Activated gamma-delta T cell treated with anti-CD3 and anti-CD28 coated beads, Interleukin-2, amount 50 U/mL, for 16 hours (primary cell): Measurements from ENCODE around the gene DAPK1.

ENCODE experiments used
- DNase-seq: peaks from one replicate; pipeline ENCODE4 v3.0.0-alpha.2; 2020; ENCODE audit warnings: low read depth

DAPK1 gene

DNA sequence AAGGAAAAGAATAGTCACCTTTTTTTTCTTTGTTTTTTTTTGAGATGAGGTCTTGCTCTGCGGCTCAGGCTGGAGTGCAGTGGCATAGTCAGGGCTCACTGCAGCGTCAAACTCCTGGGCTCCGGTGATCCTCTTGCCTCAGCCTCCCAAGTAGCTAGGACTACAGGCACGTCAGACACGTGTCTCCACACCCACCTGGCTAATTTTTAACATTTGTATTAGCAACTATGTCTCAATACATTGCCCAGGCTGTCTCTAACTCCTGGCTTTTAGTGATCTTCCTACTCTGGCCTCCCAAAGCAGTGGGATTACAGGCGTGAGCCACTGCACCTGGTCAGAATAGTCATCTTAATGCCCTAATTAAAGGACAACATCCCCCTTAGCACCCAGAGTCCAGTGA is 173.8 kb downstream of the DAPK1 start:
- DNase-seq, result no peak

DNA sequence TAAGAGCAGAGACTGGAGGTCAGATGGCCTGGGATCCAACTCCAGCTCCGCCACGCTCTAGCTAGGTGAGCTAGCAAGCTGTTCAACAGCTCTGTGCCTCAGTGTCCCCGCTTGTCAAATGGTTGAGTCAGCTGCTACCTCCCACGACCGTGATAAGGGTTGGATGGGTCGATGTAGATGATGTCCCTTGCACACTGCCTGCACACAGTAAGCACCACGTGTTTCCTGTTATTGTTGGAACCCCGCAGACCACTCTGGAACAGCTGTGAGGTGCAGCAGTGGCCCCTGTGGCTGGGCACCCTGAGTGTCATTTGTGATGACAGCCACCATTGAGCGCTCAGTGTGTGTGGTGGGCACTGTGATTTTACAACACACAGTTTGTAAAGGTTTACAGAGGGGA is 174.3 kb downstream of the DAPK1 start:
- no peak for DNase-seq

DNA sequence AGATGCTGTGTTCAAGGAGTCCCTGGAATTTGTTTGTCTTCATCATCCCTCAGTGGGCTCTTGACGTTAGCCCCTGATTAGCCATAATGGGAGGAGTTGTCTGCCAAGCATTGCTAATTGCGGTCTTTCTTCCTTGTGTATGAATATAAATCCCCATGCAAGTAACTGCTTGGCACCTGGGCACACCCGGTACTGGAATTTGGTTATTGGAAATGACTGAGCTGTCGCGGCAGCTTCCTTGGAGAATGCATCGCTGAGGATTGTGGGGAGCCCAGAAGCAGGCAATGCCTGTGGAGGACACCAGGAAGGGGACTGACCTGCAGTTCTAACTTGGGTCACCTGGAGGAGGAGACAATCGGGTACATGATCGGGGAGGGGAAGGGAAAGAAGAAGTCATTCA is 174.9 kb downstream of the DAPK1 start:
- DNase-seq, result no peak

DNA sequence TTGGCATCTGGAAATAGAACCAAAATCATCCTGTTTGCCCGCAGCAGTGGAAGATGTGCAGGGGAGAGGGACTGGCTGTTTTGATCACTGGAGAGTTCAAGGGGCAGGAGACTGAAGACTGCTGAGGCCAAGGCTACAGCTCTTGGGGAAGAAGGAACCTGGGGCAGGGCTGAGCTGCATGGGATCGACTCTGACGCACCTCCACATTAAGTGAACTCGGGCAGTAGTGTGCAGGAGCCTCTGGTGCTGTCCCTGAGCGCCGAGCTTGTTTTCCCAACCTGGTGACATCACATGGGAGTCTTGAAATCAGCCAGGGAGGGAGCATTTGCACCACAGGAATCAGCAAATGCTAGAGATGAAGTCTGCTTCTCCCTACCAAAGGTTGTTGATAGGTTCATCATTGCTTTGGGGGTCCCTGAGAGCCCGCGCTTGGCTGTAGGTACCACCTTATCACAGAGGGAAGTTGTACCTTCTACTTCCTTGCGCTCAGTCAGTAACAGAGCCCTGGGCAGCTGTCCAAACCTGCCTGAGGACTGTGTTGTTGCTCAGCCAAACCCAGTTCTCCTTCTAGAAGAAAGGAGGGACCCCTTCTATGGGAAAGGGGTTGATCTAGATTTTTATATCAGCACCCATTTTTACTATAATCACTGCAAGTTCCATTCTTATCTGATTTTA is 175.9 kb downstream of the DAPK1 start:
- no peak for DNase-seq

DNA sequence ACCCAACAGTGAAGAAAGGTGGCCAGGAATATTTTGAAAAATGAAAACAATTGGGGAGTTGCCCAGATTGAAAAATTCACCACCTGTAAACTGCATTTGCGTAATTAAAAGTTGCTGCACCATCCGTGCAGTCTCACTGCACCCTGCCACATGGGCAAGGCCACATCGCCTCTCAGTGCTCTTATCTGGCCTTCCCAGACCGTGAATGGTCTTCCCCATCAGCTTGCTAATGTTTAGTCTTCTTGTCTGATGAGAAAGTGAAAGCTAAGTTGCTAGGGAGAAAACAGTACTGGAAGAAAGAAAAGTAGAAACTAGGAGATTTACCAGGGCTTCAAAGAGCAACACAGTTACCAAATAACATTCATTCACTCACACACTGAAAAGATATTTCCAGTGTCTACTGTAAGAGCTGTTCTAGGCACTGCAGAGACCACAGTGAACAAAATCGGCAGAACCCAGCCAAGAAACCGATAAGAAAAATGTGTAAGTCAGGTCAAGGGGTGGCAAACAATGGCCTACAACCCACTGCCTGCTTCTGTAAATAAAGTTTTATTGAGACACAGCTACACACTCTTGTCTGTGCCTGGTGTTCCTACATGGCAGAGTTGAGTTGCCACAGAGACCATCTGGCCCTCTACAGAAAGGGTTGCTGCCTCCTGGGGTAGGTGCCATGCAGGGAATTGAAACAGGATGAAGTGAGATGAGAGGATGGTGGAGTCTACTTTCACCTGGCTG is 177.1 kb downstream of the DAPK1 start:
- DNase-seq, result no peak

DNA sequence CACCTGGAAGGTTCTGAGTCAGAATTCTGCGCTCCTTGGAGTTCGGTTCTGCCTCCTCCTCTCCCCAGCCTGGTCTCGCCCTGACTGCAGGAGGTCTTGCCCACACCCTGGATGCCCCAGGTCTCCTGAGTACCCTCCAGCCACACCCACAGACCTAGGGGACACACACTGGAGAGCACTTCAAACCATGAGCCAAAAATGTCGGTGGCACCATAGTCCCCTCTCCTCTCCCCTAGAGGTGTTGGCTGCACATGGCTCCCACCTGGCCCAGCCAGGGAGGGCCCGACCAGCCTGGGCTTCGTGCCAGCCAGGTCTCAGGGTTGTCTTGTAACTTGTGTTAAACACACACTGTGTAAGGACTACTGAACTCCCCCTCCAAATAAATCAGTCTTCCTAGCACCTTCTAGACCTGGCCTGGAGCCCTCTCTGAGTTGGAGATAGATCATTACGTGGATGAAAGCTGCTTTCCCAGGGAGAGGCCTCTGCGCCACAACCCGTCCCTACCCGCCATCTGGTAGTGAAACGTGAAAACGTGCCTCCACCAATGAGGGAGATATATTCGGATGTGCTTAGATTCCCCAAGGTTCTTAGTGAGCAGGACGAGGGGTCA is 178.3 kb downstream of the DAPK1 start:
- DNase-seq, result no peak

DNA sequence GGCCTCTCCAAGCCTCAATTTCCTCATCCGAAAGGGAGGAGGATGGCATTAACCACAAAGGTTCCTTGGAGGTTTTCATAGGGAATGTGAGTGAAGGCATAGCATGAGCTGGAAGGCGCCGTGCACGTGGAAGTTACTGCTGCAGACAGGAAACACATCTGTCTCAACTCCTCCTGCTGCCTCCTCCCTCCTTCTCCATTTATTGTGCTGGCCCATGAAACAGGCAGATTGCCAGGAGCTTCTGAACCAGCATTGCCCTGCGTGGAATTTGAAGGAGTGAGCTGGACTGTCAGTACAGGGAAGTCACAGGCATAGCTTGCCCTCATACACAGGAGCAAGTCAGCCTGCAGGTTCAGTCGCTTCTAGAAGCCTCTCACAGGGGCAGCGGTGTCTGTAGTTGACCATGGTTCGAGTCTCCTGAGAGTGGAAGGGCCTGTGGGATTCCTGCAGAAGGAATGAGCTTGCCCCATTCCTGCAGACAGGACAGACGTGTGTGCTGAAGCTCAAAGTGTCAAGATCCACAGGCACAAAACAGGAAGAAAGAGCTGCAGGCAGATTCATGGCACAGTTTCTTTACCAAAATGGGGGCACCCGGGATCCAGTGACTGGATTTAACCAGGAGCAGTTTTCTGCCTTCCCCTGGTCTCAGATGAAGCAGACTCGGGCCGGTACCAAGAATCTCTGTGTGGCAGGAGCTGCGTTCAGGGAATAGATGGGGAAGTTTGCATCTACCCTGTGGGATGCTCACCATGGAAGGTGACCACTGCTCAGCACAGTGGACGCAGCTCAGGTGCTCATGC is 179.5 kb downstream of the DAPK1 start:
- no peak for DNase-seq

DNA sequence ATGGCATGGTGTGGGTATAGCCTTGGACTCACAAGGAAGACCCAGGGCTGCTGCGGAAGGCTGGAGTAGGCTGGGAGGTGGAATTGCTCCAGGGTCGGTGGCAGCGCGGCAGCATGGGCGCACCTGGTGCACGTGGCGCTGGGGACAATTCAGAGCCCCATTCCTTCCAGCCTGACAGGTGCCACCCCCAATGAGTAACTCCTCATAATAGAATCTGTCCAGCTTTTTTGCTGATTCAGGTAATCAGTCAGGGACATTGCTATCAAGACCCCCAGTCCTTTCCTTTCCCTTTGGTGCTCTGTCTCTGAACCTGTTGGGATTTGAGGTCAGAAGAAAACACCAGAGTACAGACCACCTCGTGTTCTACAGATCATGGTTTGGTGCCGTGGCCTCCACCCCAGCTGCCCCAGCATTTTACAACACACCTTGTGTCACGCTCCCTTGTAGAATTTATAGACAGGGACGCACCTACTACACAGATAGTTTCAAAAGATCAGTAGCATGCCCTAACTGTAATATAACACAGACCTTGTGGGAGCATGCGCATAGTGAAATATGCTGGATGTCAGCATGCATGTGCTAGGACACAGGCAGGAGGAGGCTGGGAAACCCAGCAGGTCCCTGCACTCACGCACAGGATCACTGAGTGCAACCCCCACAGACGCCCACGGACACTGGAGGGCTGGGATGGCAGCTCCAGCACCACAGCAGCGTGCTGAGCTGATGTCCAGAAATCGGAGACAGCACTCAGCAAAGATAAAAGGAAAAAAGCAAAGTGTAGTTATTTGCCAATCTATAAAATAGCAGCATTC is 180.3 kb downstream of the DAPK1 start:
- DNase-seq, result no peak

DNA sequence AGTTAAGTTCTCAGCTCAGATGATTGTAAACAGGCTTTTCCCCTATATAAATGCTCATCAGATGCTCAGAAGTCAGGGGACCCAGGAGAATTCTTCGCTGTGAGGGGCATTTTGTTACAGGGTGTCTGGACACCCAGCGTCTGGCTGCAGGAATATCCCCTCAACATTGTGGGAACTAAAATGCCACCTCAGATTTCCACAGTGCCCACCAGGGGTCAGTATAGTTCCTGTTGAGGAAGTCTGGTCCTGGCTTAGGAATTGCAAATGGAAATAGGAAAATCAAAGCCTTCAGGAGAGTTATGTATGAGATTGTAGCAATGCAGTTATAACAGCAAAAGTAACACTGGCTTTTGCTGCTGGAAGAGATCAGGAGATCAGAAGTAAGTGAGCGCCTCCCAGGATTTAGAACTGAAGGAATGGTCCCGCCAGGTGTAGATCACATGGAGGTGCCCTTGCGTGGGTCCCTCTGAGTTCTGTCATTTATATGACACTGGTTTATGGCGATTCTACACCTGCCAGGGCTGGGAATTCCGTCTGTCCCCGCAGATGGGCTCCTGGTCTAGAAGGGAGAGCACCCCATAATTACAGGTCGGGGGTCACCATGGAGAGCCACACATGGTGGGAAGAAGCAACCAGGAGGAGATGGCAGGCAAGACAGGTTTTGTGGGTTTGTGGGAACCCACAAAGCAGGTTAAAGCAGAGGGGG is 181.1 kb downstream of the DAPK1 start:
- DNase-seq, result no peak

DNA sequence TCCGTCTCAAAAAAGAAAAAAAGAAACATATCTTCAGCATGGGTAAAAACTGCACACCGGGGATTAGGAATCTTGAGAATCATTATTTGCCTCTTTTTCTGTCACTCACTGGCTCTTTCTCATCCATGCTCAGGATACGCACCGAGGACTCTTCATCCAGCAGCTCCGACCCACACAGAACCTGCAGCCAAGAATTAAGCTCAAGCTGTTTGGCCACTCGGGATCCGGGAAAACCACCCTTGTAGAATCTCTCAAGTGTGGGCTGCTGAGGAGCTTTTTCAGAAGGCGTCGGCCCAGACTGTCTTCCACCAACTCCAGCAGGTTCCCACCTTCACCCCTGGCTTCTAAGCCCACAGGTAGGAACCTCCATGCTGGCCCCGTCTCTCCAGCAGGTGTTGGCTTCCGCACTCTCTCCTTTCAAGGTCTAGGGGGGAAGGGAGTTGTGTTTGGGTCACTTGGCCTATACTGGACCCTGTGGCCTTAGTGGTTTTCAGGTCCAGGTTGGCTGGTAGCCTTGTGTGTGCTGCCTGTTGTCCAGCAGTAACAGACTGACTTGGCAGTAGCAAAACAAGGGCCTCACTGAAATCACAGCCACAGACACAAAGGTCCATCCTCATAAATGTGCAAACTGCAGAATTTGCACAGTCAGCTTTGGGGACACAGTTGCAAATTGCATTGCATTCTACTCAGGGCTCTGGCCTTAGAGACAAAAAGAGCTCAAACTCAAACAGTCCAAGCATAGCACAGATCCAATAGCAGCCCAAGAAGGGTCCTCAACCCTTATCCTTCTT is 183.8 kb downstream of the DAPK1 start:
- no peak for DNase-seq

DNA sequence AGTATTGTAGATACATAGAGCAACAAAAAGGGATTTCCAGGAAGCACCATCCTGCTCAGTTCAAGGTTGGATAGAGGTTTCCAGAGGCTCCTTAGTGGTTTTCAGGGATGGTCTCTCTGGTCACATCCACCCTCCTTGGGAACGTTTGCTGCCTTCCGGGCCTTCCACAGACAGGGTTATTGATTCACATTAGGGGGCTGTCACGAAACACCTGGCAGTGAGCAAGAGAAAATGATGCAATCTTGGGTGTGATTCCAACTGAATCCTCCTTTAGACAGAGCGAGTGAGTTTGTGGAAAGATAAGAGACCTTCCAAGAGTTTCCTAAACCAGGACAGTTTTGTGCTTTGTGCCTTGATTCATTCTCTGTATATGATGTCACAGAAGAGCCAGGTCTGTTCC is 184.4 kb downstream of the DAPK1 start:
- no peak for DNase-seq

DNA sequence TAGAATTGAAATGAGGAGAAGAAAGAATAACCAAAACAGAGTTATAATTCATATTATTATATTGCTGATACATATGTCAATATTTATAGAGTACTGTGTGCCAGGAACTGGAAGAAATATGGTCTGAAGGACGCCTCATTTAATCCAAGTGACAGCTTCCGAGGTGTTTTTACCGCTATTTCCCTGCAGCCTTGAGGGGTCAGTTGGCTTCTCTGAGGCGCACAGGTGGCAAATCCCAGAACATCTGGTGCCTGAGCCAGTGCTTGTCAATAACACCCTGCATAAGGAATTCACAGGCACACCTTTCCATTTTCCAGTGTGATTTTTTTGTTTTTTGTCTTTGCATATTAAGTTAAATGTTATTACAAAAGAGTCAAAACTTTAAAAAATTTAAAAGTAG is 185.0 kb downstream of the DAPK1 start:
- no peak for DNase-seq

DNA sequence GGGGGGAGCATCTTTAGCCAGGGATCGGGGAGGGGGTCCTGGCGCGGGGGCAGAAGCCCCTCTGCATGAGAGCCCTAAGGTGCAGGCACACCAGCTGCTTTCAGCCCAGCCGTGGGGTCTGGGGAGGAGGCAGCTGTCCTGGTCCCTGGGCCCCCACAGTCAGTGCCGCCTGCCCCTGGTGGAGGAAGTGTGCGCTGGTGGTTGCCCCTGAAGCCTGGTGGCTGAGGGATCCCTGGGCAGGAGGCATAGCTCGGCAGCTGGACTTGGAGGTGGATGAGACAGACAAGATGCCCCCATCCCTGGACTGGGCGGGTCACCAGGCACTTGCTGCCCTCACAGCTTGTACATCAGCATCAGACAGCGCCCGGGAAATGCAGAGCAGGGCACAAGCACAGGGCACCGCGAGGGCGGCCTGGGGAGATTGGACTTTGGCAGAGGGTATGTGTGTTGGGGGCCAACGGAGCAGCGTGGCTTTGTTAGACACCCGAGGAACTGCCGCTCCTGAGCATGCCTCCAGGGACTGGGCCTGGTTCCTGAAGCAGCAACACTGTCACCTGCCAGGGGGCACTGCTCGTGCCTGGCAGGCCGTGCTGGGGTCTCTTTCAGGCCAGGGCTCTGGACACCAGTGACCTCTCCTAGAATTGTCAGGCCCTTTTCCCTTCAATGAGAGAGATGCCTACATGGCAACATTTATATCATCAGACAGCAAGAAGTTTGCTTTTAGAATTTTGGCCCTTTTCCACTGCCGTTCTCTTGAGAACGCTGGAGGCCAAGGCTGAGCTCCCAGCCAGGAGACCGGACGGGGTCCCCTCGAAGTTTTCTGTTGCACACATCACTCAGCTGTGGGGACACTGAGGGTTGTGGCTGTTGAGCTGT is 186.3 kb downstream of the DAPK1 start:
- no peak for DNase-seq

DNA sequence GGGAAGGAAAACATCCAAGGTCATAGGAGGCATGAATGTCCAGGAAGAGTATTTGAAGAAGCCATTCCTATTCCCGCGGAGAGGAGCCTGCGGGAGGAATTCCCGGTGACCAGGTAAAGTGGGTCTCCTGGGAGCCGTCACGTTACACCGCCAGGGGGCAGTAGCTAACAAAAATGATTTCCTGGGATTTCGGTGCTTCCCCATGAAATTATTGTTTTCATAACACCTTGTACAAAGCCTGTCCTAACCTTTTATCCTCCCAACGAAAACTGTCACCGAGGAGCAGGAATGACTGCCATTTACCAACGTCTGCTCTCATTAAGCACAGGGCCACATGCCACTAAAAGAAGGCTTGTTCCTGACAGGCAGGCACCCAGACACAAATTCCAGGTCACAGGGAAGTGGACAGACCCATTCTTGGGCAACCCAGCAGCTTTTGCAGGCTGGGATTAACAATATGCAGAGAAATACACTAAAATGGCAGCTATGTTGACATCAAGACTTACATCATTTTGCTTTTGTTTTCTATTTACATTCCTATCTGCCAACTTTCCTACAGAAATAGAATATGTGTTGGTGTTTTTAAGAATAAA is 187.1 kb downstream of the DAPK1 start:
- no peak for DNase-seq

DNA sequence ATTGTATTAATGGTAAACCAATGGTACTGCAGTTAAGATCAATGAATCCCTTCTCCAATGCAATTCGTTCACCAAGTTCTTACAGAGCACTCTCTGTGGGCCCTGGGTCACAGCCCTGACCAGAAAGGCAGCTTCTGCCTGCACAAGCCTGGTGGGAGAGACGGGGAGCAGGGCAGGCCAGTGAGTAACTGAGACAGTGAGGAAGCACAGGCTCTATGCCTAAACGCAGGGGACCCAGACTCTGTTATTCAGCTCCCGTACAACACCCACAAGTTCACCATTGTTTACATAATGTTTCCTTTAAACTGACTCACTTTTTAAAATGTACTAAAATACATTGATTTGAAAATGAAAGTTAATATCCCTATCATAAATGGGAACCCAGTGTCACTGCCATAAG is 187.8 kb downstream of the DAPK1 start:
- DNase-seq, result no peak

DNA sequence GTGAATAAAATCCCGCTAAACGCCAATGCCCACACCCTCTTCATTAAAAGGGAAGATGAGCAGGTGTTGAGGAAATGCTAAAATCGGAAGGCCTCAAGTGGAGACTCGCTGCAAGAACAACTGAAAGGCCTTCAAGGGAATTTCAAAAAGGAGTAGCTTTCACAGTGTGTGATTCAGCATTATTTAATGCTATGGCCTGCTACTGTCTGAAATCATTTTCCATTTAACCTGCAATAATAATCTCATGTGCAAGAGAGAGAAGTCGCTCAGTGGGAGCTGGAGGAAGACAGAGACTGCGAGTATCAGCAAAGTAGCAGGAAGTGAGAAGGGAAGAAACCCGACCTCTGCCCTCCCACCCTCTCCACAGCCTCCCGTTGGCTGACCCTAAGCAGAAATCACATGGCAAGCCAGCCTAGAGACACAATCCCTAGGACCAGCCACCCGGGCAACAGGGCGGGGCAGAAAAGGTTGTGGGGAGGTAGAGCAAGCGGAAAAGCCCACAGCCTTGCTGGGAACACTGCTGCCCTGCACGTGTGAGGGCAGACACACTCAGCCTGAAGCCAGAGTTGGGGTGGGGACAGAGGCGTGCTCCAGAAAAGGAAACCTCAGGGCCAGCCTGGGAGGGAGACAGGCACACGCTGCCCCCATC is 188.3 kb downstream of the DAPK1 start:
- DNase-seq, result no peak

DNA sequence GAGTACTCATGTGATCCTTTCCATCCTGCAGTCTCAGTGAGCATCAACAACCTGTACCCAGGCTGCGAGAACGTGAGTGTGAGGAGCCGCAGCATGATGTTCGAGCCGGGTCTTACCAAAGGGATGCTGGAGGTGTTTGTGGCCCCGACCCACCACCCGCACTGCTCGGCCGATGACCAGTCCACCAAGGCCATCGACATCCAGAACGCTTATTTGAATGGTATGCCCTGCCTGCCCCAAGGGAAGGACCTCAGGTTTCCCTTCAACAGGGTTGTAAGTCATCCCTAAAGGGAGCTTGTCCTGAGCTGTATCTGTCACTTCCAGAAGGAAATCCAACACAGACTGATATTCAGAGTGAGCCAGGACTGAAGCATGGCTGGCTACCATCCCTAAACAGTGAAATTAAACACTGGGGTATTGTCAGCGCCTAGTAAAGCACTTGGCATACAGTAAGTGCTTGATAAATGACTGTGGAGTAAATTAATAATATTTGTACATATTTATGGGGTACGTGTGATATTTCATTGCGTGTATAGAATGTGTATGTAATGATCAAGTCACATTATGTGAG is 188.9 kb downstream of the DAPK1 start:
- no peak for DNase-seq

DNA sequence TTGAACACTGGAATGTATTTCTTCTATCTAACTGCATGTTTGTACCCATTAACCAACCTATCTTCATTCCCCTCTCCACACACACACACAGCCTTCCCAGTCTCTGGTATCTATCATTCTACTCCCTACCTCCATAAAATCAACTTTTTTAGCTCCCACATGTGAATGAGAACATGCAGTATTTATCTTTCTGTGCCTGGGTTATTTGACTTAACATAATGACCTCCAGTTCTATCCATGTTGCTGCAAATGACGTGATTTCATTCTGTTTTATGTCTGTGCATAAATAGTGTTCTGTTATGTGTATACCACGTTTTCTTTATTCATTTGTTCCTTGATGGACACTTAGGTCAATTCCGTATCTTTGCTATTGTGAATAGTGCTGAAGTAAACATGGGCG is 189.5 kb downstream of the DAPK1 start:
- no peak for DNase-seq
